ENCODE data around the gene MOCS1. TPM values are rescaled to one million over a fixed set of nuclear protein-coding genes. Genes with fewer than 3 reads are reported as not detected.

MOCS1 gene
- total RNA-seq, 1 donor from 2014 or later = 15.1 TPM

Other genes with a start within 250 kb of the MOCS1 start
- gene KIF6, start 209.1 kb downstream of the MOCS1 start, total RNA-seq = 1.3 and 1.8 TPM in 2 replicates
- 87.2 and 92.1 TPM in 2 replicates for gene DAAM2, start 142.1 kb downstream of the MOCS1 start, total RNA-seq